Trophoblast cell (in vitro differentiated cells and primary cell): ENCODE measurements around the gene CFAP97.
"Not testable (repeated sequence)": the region's sequence is repeated elsewhere in the genome, so short reads cannot be mapped to it uniquely, and the experiment has no call there.

ENCODE experiments used
- DNase-seq, 2 donors: peaks; one replicate each; pipeline ENCODE4 v3.0.0-alpha.2; 2016
- H2AFZ ChIP-seq: 2 replicates; pipeline ENCODE4 v1.6.1; 2013; ENCODE audit warnings: low read length, moderate library complexity, mild to moderate bottlenecking; ENCODE audit not compliant: insufficient read depth, poor library complexity
- H2AK5ac ChIP-seq: 2 replicates; pipeline ENCODE4 v1.6.1; 2013; ENCODE audit warnings: mild to moderate bottlenecking, low read length
- H2BK120ac ChIP-seq: 2 replicates; pipeline ENCODE4 v1.6.1; 2013; ENCODE audit warnings: low read length, mild to moderate bottlenecking, moderate library complexity; ENCODE audit not compliant: insufficient read depth, poor library complexity
- H2BK12ac ChIP-seq: 2 replicates; pipeline ENCODE4 v1.6.1; 2013; ENCODE audit warnings: mild to moderate bottlenecking, low read length, moderate library complexity
- H2BK5ac ChIP-seq: 2 replicates; pipeline ENCODE4 v1.6.1; 2013; ENCODE audit warnings: low read length, low read depth, moderate library complexity, mild to moderate bottlenecking; ENCODE audit not compliant: poor library complexity
- H3K14ac ChIP-seq: 2 replicates; pipeline ENCODE4 v1.6.1; 2013; ENCODE audit warnings: mild to moderate bottlenecking, low read length
- H3K18ac ChIP-seq: 2 replicates; pipeline ENCODE4 v1.6.1; 2013; ENCODE audit warnings: mild to moderate bottlenecking, low read length
- H3K23ac ChIP-seq: 2 replicates; pipeline ENCODE4 v1.6.1; 2013; ENCODE audit warnings: low read length
- H3K27ac ChIP-seq: 2 replicates; pipeline ENCODE4 v1.5.1; 2013; ENCODE audit warnings: low read depth, mild to moderate bottlenecking, inconsistent platforms, low read length, moderate library complexity
- H3K27me3 ChIP-seq: 2 replicates; pipeline ENCODE4 v1.6.1; 2013; ENCODE audit warnings: inconsistent platforms, mild to moderate bottlenecking, low read length, moderate library complexity; ENCODE audit not compliant: insufficient read depth
- H3K36me3 ChIP-seq, 2 experiments: 1 replicate in 1 of 2; 2 replicates in 1 of 2; pipeline ENCODE4 v1.6.1; 2013; ENCODE audit warnings: low read length in 2 of 2, mild to moderate bottlenecking in 2 of 2, moderate library complexity in 1 of 2; ENCODE audit not compliant: insufficient read depth in 2 of 2, control insufficient read depth in 1 of 2
- H3K4ac ChIP-seq: 2 replicates; pipeline ENCODE4 v1.6.1; 2013; ENCODE audit warnings: low read depth, mild to moderate bottlenecking, low read length, moderate library complexity
- H3K4me1 ChIP-seq, 2 experiments: 1 replicate in 1 of 2; 2 replicates in 1 of 2; pipeline ENCODE4 v1.6.1; 2013; ENCODE audit warnings: low read length in 2 of 2, mild to moderate bottlenecking in 2 of 2, moderate library complexity in 1 of 2; ENCODE audit not compliant: insufficient read depth in 2 of 2, control insufficient read depth in 1 of 2
- H3K4me2 ChIP-seq: 2 replicates; pipeline ENCODE4 v1.6.1; 2013; ENCODE audit warnings: inconsistent platforms, mild to moderate bottlenecking, low read length, moderate library complexity
- H3K4me3 ChIP-seq: 2 replicates; pipeline ENCODE4 v1.5.1; 2013; ENCODE audit warnings: mild to moderate bottlenecking, low read depth, low read length, inconsistent platforms
- H3K79me1 ChIP-seq: one replicate; pipeline ENCODE4 v1.6.1; 2013; ENCODE audit warnings: low read length
- H3K79me2 ChIP-seq: 2 replicates; pipeline ENCODE4 v1.6.1; 2013; ENCODE audit warnings: low read length, mild to moderate bottlenecking; ENCODE audit not compliant: control insufficient read depth, insufficient read depth, poor library complexity
- H3K9ac ChIP-seq: 2 replicates; pipeline ENCODE4 v1.6.1; 2013; ENCODE audit warnings: mild to moderate bottlenecking, low read length
- H3K9me3 ChIP-seq: 2 replicates; pipeline ENCODE4 v1.6.1; 2013; ENCODE audit warnings: low read depth, mild to moderate bottlenecking, control low read depth, inconsistent platforms, low read length; ENCODE audit not compliant: insufficient read depth
- H4K12ac ChIP-seq: 2 replicates; pipeline ENCODE4 v1.6.1; 2013; ENCODE audit warnings: low read depth, mild to moderate bottlenecking, low read length, moderate library complexity
- H4K8ac ChIP-seq: 2 replicates; pipeline ENCODE4 v1.6.1; 2013; ENCODE audit warnings: low read depth, mild to moderate bottlenecking, low read length, moderate library complexity
- H4K91ac ChIP-seq: one replicate; pipeline ENCODE4 v1.6.1; 2013; ENCODE audit warnings: low read depth, mild to moderate bottlenecking, low read length, moderate library complexity
- WGBS: extraction: QIAGEN DNeasy Blood & Tissue Kit; methylation state at CpG from one replicate; pipeline ENCODE4 v1.1.7; 2013; ENCODE audit warnings: missing lambda C conversion rate; ENCODE audit not compliant: insufficient read length, insufficient coverage; ENCODE audit errors: extremely low coverage; 5-methylcytosine and 5-hydroxymethylcytosine counted together

The CFAP97 gene

GRCh38 chr4:185205073-185205472 is 1.3 kb upstream of the CFAP97 start:
- H3K27me3 ChIP-seq, H2AK5ac ChIP-seq, H3K4me2 ChIP-seq, H3K23ac ChIP-seq, H4K91ac ChIP-seq, H4K12ac ChIP-seq, H3K4me3 ChIP-seq, H3K27ac ChIP-seq, DNase-seq, H3K9ac ChIP-seq, H2BK12ac ChIP-seq, H3K36me3 ChIP-seq, H3K4ac ChIP-seq, H3K9me3 ChIP-seq, H2BK120ac ChIP-seq, H3K18ac ChIP-seq, H3K79me2 ChIP-seq, H3K14ac ChIP-seq, H2BK5ac ChIP-seq, H4K8ac ChIP-seq, H2AFZ ChIP-seq: not testable (repeated sequence)
- H3K4me1 ChIP-seq, result peaks cover 8 to 11% of the 10 kb centered on the region in 2 experiments
- H3K79me1 ChIP-seq, result peaks cover 15% of the 10 kb centered on the region
- no CpG with 5 or more reads among the region's 13 CpGs for WGBS

DNA sequence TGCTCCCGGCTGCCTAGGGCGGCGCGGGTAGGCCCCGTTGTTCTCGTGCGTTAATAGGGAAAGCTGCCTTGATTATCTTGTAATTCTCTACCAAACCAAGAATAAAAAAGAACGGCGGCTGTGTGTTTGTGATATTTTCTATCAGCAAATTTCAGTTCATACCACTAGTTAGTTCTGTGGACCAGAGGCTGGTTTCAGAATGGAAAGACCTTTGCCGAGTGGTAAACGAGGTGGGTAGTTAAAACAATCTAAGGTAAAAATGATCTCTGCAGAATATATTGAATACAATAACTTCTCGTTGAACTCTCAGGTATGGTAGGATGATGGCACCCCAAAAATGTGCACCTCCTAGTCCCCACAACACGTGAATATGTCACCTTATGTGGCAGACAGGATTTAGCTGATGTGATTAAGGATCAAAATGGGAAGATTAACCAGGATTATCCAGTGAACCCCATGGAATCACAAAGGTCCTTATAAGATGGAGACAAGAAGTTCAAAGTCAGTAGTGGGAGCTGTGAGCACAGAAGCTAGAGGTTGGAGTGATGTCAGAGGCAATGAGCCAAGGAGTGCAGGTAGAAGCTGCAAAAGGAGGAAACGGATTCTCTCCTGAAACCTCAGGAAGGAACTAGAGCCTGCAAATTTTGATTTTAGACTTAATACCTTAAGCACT is 574 bp upstream of the CFAP97 start:
- Histone ChIP-seq H2BK120ac (peak overlapping the region; percentile 72), H4K91ac (peak overlapping the region; percentile 90), H3K36me3 (peaks cover 0 to 3% of the 10 kb centered on the region in 2 experiments), H3K23ac (no peak overlapping the region), H3K4ac (peak overlapping the region; percentile 83), H3K4me2 (peak overlapping the region; percentile 93), H3K14ac (peak overlapping the region; percentile 79), H3K27me3 (no peaks in the 10 kb centered on the region), H2AFZ (peak overlapping the region; percentile 98), H4K12ac (peak overlapping the region; percentile 81), H3K79me1 (peaks cover 13% of the 10 kb centered on the region), H3K9ac (peak overlapping the region; percentile 83), H3K9me3 (no peaks in the 10 kb centered on the region), H3K79me2 (peaks cover 7% of the 10 kb centered on the region), H2AK5ac (no peak overlapping the region), H3K18ac (peak overlapping the region; percentile 98), H3K4me3 (peak overlapping the region; percentile 88), H4K8ac (peak overlapping the region; percentile 97), H2BK5ac (peak overlapping the region; percentile 73), H3K4me1 (peaks cover 8 to 11% of the 10 kb centered on the region in 2 experiments), H2BK12ac (peak overlapping the region; percentile 23), H3K27ac (no peak overlapping the region)
- no peak for DNase-seq
- WGBS, result no CpG with 5 or more reads among the region's 14 CpGs

DNA sequence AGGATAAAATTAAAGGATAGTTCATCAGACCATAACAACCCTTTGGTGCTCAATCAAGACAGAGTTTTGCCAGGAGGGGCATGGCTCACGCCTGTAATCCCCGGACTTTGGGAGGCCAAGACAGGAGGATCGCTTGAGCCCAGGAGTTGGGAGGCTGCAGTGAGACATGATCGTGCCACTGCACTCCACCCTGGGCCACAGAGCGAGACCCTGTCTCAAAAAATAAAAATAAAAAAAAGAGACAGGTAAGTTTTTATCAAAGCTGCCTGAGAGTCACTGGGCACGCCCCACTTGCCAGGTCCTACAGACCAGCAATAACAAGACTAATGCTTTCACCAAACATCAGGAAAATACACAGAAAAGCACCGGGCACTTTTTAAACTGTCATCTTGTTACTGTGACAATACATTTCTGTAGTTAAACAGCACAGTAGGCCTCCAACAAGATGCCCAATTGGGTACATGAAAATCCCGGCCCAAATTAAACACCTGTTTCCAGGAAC is 765 bp downstream of the CFAP97 start:
- H4K8ac ChIP-seq, result peak overlapping the region; percentile 97
- no peak overlapping the region for H2BK12ac ChIP-seq
- H3K4ac ChIP-seq, result no peak overlapping the region
- H2BK5ac ChIP-seq, result no peak overlapping the region
- H3K27ac ChIP-seq, result peak overlapping the region; percentile 73
- peak overlapping the region; percentile 98 for H2AFZ ChIP-seq
- H3K36me3 ChIP-seq, result peaks cover 0 to 3% of the 10 kb centered on the region in 2 experiments
- H3K4me2 ChIP-seq, result peak overlapping the region; percentile 93
- H3K79me1 ChIP-seq, result peaks cover 13% of the 10 kb centered on the region
- H3K14ac ChIP-seq, result peak overlapping the region; percentile 79
- peaks cover 7% of the 10 kb centered on the region for H3K79me2 ChIP-seq
- peak overlapping the region; percentile 87 for H3K9ac ChIP-seq
- DNase-seq, result no peak
- peaks cover 6 to 9% of the 10 kb centered on the region in 2 experiments for H3K4me1 ChIP-seq
- WGBS, result no CpG with 5 or more reads among the region's 8 CpGs
- no peak overlapping the region for H4K12ac ChIP-seq
- H3K23ac ChIP-seq, result no peak overlapping the region
- peak overlapping the region; percentile 88 for H3K4me3 ChIP-seq
- no peaks in the 10 kb centered on the region for H3K9me3 ChIP-seq
- H3K18ac ChIP-seq, result peak overlapping the region; percentile 98
- no peaks in the 10 kb centered on the region for H3K27me3 ChIP-seq
- H2BK120ac ChIP-seq, result no peak overlapping the region
- peak overlapping the region; percentile 90 for H4K91ac ChIP-seq
- H2AK5ac ChIP-seq, result no peak overlapping the region

DNA sequence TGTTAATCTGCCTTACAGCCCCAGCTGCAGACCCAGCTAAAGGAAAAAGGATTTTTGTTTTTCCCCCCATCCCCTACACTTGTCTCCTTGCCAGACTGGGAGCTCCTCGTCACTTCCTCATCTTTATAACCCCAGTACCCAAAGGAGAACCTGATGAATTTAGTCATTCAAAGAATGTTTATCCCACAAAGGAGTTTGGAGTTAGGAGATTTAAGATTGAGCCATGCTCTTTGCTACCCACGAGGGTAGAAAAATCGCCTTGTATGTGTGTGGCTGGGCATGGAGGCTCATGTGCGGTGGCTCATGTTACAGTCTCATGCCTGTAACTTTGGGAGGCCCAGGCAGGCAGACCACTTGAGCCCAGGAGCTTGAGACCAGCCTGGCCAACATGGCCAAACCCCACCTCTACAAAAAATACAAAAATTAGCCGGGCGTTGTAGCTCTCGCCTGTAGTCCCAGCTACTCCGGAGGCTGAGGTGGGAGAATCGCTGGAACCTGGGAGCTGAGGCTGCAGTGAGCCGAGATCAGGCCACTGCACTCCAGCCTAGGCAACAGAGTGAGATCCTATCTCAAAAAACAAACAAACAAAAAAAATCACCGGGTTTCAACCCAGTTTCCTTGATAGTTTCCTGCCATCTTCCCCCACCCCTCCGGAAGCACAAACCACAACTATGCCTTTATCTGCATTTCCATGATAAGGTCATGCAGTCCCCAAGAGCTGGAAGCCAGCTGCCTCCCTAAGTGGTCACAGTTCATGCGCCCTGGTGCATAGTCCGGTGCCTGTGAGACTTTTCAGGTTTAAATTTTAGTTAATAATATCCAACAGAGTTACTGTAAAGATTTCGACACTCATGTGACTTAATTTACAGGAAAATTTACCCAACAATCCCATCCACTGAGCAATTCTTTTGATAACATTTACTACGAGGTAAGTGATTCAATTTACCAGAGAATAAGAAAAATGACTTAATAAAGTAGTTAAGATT is 1.5 kb downstream of the CFAP97 start:
- Histone ChIP-seq H3K4me2 (no peak overlapping the region), H4K91ac (peak overlapping the region; percentile 28), H3K9me3 (no peaks in the 10 kb centered on the region), H4K12ac (no peak overlapping the region), H3K4ac (no peak overlapping the region), H3K79me2 (peaks cover 7% of the 10 kb centered on the region), H3K27me3 (no peaks in the 10 kb centered on the region), H2BK120ac (peak overlapping the region; percentile 41), H4K8ac (peak overlapping the region; percentile 18), H3K4me1 (peaks cover 6 to 9% of the 10 kb centered on the region in 2 experiments), H3K27ac (peak overlapping the region; percentile 45), H2AFZ (peak overlapping the region; percentile 33), H3K14ac (peak overlapping the region; percentile 19), H3K79me1 (peaks cover 13% of the 10 kb centered on the region), H2AK5ac (no peak overlapping the region), H2BK5ac (peak overlapping the region; percentile 14), H3K9ac (no peak overlapping the region), H3K23ac (no peak overlapping the region), H3K4me3 (no peak overlapping the region), H2BK12ac (peak overlapping the region; percentile 53), H3K36me3 (peaks cover 0 to 3% of the 10 kb centered on the region in 2 experiments), H3K18ac (peak overlapping the region; percentile 29)
- no CpG with 5 or more reads among the region's 16 CpGs for WGBS
- peak; percentile 67 to 76 for DNase-seq
